Stimulated activated CD4-positive, alpha-beta T cell treated with anti-CD3 and anti-CD28 coated beads, Interleukin-15, amount 100 ng/mL, for 48 hours (primary cell): ENCODE results near the gene DLL4.

Experiments used
- DNase-seq, 2 donors: peaks; one replicate each; pipeline ENCODE4 v3.0.0-alpha.2; 2020; ENCODE audit warnings: low read depth in 2 of 2

Gene DLL4

GRCh38 chr15:40928821-40929659 lies at the start of gene DLL4:
TSS of gene DLL4 (plus strand) at chr15:40929340. CDS start at chr15:40929669, 329 bp downstream.
- DNase-seq = no peak

GRCh38 chr15:40879609-40880008 lies 49.5 kb upstream of the DLL4 start:
- no peak for DNase-seq

- no peak for DNase-seq
Measured at GRCh38 chr15:40881351-40881750, 47.8 kb upstream of the DLL4 start.

- DNase-seq = no peak
Measured at GRCh38 chr15:40886586-40886985, 42.6 kb upstream of the DLL4 start.

GRCh38 chr15:40889112-40889511 lies 40.0 kb upstream of the DLL4 start:
- no peak for DNase-seq

- DNase-seq = no peak
Measured at GRCh38 chr15:40891138-40891537, 38.0 kb upstream of the DLL4 start.

- no peak for DNase-seq
Measured at GRCh38 chr15:40891810-40892446, 37.2 kb upstream of the DLL4 start.

GRCh38 chr15:40892447-40893012 lies 36.6 kb upstream of the DLL4 start:
- no peak for DNase-seq

GRCh38 chr15:40893019-40893670 lies 36.0 kb upstream of the DLL4 start:
- DNase-seq = no peak

- DNase-seq = peak; percentile 97 to 99
Measured at GRCh38 chr15:40893733-40894680, 35.1 kb upstream of the DLL4 start, which contains the start of gene VPS18. TSS of gene VPS18 (plus strand) at chr15:40894450. CDS start at chr15:40894769, 319 bp downstream.

GRCh38 chr15:40894681-40895448 lies 34.3 kb upstream of the DLL4 start:
- no peak for DNase-seq

GRCh38 chr15:40899536-40900207 lies 29.5 kb upstream of the DLL4 start:
- no peak for DNase-seq

GRCh38 chr15:40900256-40901052 lies 28.7 kb upstream of the DLL4 start:
- DNase-seq = no peak

GRCh38 chr15:40901053-40901443 lies 28.1 kb upstream of the DLL4 start:
- no peak for DNase-seq

GRCh38 chr15:40902605-40903561 lies 26.3 kb upstream of the DLL4 start:
- no peak for DNase-seq

GRCh38 chr15:40904552-40905201 lies 24.5 kb upstream of the DLL4 start:
- DNase-seq = no peak
